GM23338 (cell line): Measurements from ENCODE around the gene DGKB. TPM values are rescaled to one million over a fixed set of nuclear protein-coding genes. Genes with fewer than 3 reads are reported as not detected.

Experiments
- ATAC-seq: fragments of 200-7000 bp; cut with Tn5 transposase; 3 replicates; pipeline ENCODE4 v1.9.1; 2020
- DNase-seq: peaks from one replicate; pipeline ENCODE4 v3.0.0-alpha.2; 2015; ENCODE audit warnings: low spot score
- H2AFZ ChIP-seq: fragments of 200-600 bp; sonication (generic); 2 replicates; pipeline ENCODE4 v1.8.0; 2016; ENCODE audit warnings: antibody characterized with exemption, mild to moderate bottlenecking, moderate library complexity
- H3F3A ChIP-seq: fragments of 200-600 bp; sonication (generic); replicated peaks from 2 replicates; pipeline ENCODE4 v1.8.0; 2017; ENCODE audit warnings: antibody characterized with exemption, mixed run types, low read depth
- H3K27ac ChIP-seq: fragments of 200-600 bp; sonication (generic); 2 replicates; pipeline ENCODE4 v1.6.1; 2016; ENCODE audit warnings: low read depth
- H3K27me3 ChIP-seq: fragments of 200-600 bp; sonication (generic); 2 replicates; pipeline ENCODE4 v1.8.0; 2016; ENCODE audit warnings: mild to moderate bottlenecking, mixed run types, moderate library complexity; ENCODE audit not compliant: insufficient read depth
- H3K36me3 ChIP-seq: fragments of 200-600 bp; sonication (generic); 2 replicates; pipeline ENCODE4 v1.8.0; 2016; ENCODE audit warnings: mild to moderate bottlenecking; ENCODE audit not compliant: insufficient read depth
- H3K4me1 ChIP-seq: fragments of 200-600 bp; sonication (generic); 2 replicates; pipeline ENCODE4 v1.8.0; 2016; ENCODE audit warnings: mild to moderate bottlenecking, moderate library complexity; ENCODE audit not compliant: insufficient read depth
- H3K4me2 ChIP-seq: fragments of 200-600 bp; sonication (generic); 2 replicates; pipeline ENCODE4 v1.7.1; 2017; ENCODE audit warnings: mixed run types
- H3K4me3 ChIP-seq: fragments of 200-600 bp; sonication (generic); 2 replicates; pipeline ENCODE4 v1.6.1; 2016; ENCODE audit warnings: mixed run types
- H3K79me2 ChIP-seq: fragments of 200-600 bp; sonication (generic); replicated peaks from 2 replicates; pipeline ENCODE4 v1.8.0; 2017; ENCODE audit warnings: mild to moderate bottlenecking; ENCODE audit not compliant: insufficient read depth
- H3K9me2 ChIP-seq: fragments of 200-600 bp; sonication (generic); 2 replicates; pipeline ENCODE4 v1.8.0; 2017; ENCODE audit not compliant: insufficient read depth
- H4K20me1 ChIP-seq: fragments of 200-600 bp; sonication (generic); replicated peaks from 2 replicates; pipeline ENCODE4 v1.8.0; 2017; ENCODE audit warnings: mild to moderate bottlenecking; ENCODE audit not compliant: insufficient read depth
- H3K27ac Mint-ChIP-seq: 2 replicates; pipeline ENCODE4 v1.8.0; 2020; ENCODE audit warnings: inconsistent platforms, mild to moderate bottlenecking, moderate library complexity, mixed read lengths
- H3K27me3 Mint-ChIP-seq: 3 replicates; pipeline ENCODE4 v1.8.0; 2022; ENCODE audit warnings: low read depth, mild to moderate bottlenecking, moderate library complexity, mixed read lengths, inconsistent platforms; ENCODE audit not compliant: insufficient read depth, poor library complexity
- H3K36me3 Mint-ChIP-seq: 3 replicates; pipeline ENCODE4 v1.8.0; 2021; ENCODE audit warnings: low read depth, mild to moderate bottlenecking, inconsistent platforms, moderate library complexity, mixed read lengths
- H3K4me1 Mint-ChIP-seq: 3 replicates; pipeline ENCODE4 v1.8.0; 2020; ENCODE audit warnings: mild to moderate bottlenecking, inconsistent platforms, mixed read lengths
- H3K4me3 Mint-ChIP-seq: 3 replicates; pipeline ENCODE4 v1.8.0; 2021; ENCODE audit warnings: moderate library complexity, mild to moderate bottlenecking, inconsistent platforms, mixed read lengths
- H3K9me3 Mint-ChIP-seq: 3 replicates; pipeline ENCODE4 v1.8.0; 2020; ENCODE audit warnings: moderate library complexity, mild to moderate bottlenecking, inconsistent platforms, mixed read lengths
- CREB1 ChIP-seq: fragments of 250-450 bp; sonication (Bioruptor Pico); IDR thresholded peaks from 2 replicates; pipeline ENCODE4 v1.5.0; 2020; ENCODE audit warnings: low read depth, mild to moderate bottlenecking, moderate library complexity
- ETS1 ChIP-seq: IDR thresholded peaks from 2 replicates; pipeline ENCODE4 v1.6.1; 2016; ENCODE audit warnings: antibody characterized with exemption
- EZH2 ChIP-seq: fragments of 200-600 bp; sonication (generic); IDR thresholded peaks from one replicate; pipeline ENCODE4 v1.8.0; 2017; ENCODE audit warnings: antibody characterized with exemption, mild to moderate bottlenecking, low read depth; ENCODE audit not compliant: unreplicated experiment
- EZH2phosphoT487 ChIP-seq: fragments of 200-600 bp; sonication (generic); IDR thresholded peaks from one replicate; pipeline ENCODE4 v1.8.1; 2018; ENCODE audit warnings: antibody characterized with exemption; ENCODE audit not compliant: unreplicated experiment
- JUNB ChIP-seq: IDR thresholded peaks from one replicate; pipeline ENCODE4 v1.6.1; 2016; ENCODE audit warnings: antibody characterized with exemption; ENCODE audit not compliant: unreplicated experiment
- NANOG ChIP-seq: IDR thresholded peaks from 2 replicates; pipeline ENCODE4 v1.6.1; 2016; ENCODE audit warnings: antibody characterized with exemption, borderline replicate concordance
- POLR2AphosphoS5 ChIP-seq: IDR thresholded peaks from 2 replicates; pipeline ENCODE4 v1.6.1; 2016; ENCODE audit warnings: antibody characterized with exemption, low read depth
- REST ChIP-seq: IDR thresholded peaks from one replicate; pipeline ENCODE4 v1.6.1; 2018; ENCODE audit warnings: antibody characterized with exemption; ENCODE audit not compliant: unreplicated experiment
- STAT1 ChIP-seq: IDR thresholded peaks from one replicate; pipeline ENCODE4 v1.6.1; 2016; ENCODE audit warnings: antibody characterized with exemption; ENCODE audit not compliant: unreplicated experiment
- ZNF331 ChIP-seq: fragments of 250-450 bp; sonication (Bioruptor Pico); IDR thresholded peaks from 2 replicates; pipeline ENCODE4 v1.5.0; 2020; ENCODE audit warnings: low read depth, mild to moderate bottlenecking, moderate library complexity
- ZNF462 ChIP-seq: fragments of 250-450 bp; sonication (Bioruptor Pico); IDR thresholded peaks from 2 replicates; pipeline ENCODE4 v1.5.0; 2020; ENCODE audit warnings: mild to moderate bottlenecking, moderate library complexity
- polyA plus RNA-seq: library from polyadenylated mRNA; unstranded; fragments of >200 nt; fragmentation: Nextera tagmentation; extraction: Ambion mirVana; gene quantifications from 2 replicates; pipeline ENCODE4 v1.2.1, GENCODE V29; 2016
- total RNA-seq: library from RNA; depleted of rRNA; stranded (reverse); fragments of >200 nt; shearing (Covaris generic); gene quantifications from 2 replicates; pipeline ENCODE4 v1.2.3, GENCODE V29; 2014

Gene DGKB
- total and polyA plus RNA-seq, 2 experiments from 2014 or later, result 4.8 to 11.5 TPM

DNA sequence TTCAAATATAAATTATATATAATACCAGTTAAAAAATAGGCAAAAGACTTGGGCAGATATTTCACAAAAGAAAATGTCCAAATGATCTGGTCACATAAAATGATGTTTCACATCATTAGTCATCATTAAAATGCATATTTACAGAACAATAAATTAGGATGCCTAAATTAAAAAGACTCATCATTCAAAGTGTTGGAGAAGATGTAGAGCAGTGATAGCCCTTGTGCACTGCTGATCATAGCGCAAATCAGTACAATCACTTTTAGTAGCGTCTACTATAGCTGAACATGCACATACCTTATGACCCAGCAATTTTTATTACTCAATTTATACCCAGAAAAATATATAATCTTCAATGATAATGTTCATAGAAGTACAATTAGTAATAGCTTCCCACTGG, 579.8 kb downstream of the DGKB start:
- Histone ChIP-seq H3K9me2 (no peaks in the 10 kb centered on the region), H2AFZ (no peak overlapping the region), H3K4me1 (0 out of 2 replicates have a peak, but pooled peaks cover 6% of the 10 kb centered on the region), H3F3A (no peaks in the 10 kb centered on the region), H4K20me1 (no peaks in the 10 kb centered on the region), H3K4me3 (no peak overlapping the region), H3K36me3 (no peaks in the 10 kb centered on the region), H3K27ac (no peak overlapping the region), H3K4me2 (no peak overlapping the region), H3K27me3 (no peaks in the 10 kb centered on the region), H3K79me2 (no peaks in the 10 kb centered on the region)
- Mint-ChIP-seq H3K36me3 (no peaks in the 10 kb centered on the region), H3K4me1 (no peaks in the 10 kb centered on the region; the same call in 2 of the 3 replicates), H3K27me3 (no peaks in the 10 kb centered on the region), H3K27ac (no peak overlapping the region), H3K9me3 (no peaks in the 10 kb centered on the region), H3K4me3 (no peak overlapping the region)
- ATAC-seq (no peak), DNase-seq (no peak)
- TF ChIP-seq NANOG, result no peak

- H3K4me1 Mint-ChIP-seq, result no peaks in the 10 kb centered on the region; the same call in 2 of the 3 replicates
- no peak for ATAC-seq
- no peaks in the 10 kb centered on the region for H3K9me3 Mint-ChIP-seq
- TF ChIP-seq ZNF331 (CRISPR knock-in tag) (no peak), STAT1 (no peak), ETS1 (no peak), POLR2AphosphoS5 (no peak), JUNB (no peak), EZH2phosphoT487 (no peak), CREB1 (no peak), EZH2 (no peak), REST (no peak), ZNF462 (CRISPR knock-in tag) (no peak), NANOG (no peak)
These were observed 580.6 kb downstream of the DGKB start for GRCh38 chr7:14321947-14322346.

More at GRCh38 chr7:14321947-14322346, 580.6 kb downstream of the DGKB start:
- DNase-seq, result no peak
- no peak overlapping the region for H3K27ac Mint-ChIP-seq
- no peak overlapping the region for H2AFZ ChIP-seq
- H3K27ac ChIP-seq, result no peak overlapping the region
- H3K4me1 ChIP-seq, result 0 out of 2 replicates have a peak, but pooled peaks cover 6% of the 10 kb centered on the region
- no peaks in the 10 kb centered on the region for H3K79me2 ChIP-seq
- no peak overlapping the region for H3K4me3 ChIP-seq
- no peaks in the 10 kb centered on the region for H3F3A ChIP-seq
- no peaks in the 10 kb centered on the region for H3K27me3 Mint-ChIP-seq
- no peaks in the 10 kb centered on the region for H3K36me3 Mint-ChIP-seq
- no peaks in the 10 kb centered on the region for H3K9me2 ChIP-seq
- H4K20me1 ChIP-seq, result no peaks in the 10 kb centered on the region
- no peaks in the 10 kb centered on the region for H3K36me3 ChIP-seq
- H3K27me3 ChIP-seq, result no peaks in the 10 kb centered on the region
- H3K4me3 Mint-ChIP-seq, result no peak overlapping the region
- no peak overlapping the region for H3K4me2 ChIP-seq
